Panc1 (cell line): ENCODE data around the gene SLC10A3. TPM values are rescaled to one million over a fixed set of nuclear protein-coding genes. Genes with fewer than 3 reads are reported as not detected.

Experiments
- ATAC-seq: fragments of 200-7000 bp; cut with Tn5 transposase; 2 replicates; pipeline ENCODE4 v1.9.1; 2020; ENCODE audit warnings: mild to moderate bottlenecking, moderate library complexity
- BruUV-seq: library from RNA; stranded (reverse); fragments of 400-500 nt; replicated peaks from 2 replicates; lab custom pipeline; 2021; lab: Mats Ljungman, UMichigan
- CTCF ChIA-PET: fragments of 300-600 bp; sonication (Branson Sonifier 250); formaldehyde crosslinking; loops from one replicate; lab custom pipeline; 2022; ENCODE audit warnings: antibody characterized with exemption; lab: Charles Lee
- POLR2A ChIA-PET: fragments of 300-600 bp; sonication (Branson Sonifier 250); formaldehyde crosslinking; loops from one replicate; lab custom pipeline; 2022; ENCODE audit warnings: antibody characterized with exemption; lab: Charles Lee
- DNase-seq: peaks from one replicate; pipeline ENCODE4 v3.0.0-alpha.2; 2010; ENCODE audit warnings: low read depth, low spot score
- H3K27ac ChIP-seq: 2 replicates; pipeline ENCODE4 v1.5.1; 2011; ENCODE audit warnings: mild to moderate bottlenecking, low read length, inconsistent platforms
- H3K27me3 ChIP-seq: fragments of 200-500 bp; sonication (Bioruptor generic); 2 replicates; pipeline ENCODE4 v1.6.0; 2014; ENCODE audit warnings: low read length, inconsistent platforms; ENCODE audit not compliant: control insufficient read depth, insufficient read depth
- H3K36me3 ChIP-seq: fragments of 200-500 bp; sonication (Bioruptor generic); 2 replicates; pipeline ENCODE4 v1.5.1; 2014; ENCODE audit warnings: inconsistent platforms, mild to moderate bottlenecking, low read length, moderate library complexity; ENCODE audit not compliant: control insufficient read depth, insufficient read depth
- H3K4me1 ChIP-seq: 2 replicates; pipeline ENCODE4 v1.5.1; 2011; ENCODE audit warnings: inconsistent platforms, mild to moderate bottlenecking, low read length, moderate library complexity; ENCODE audit not compliant: control insufficient read depth, insufficient read depth
- H3K4me3 ChIP-seq, 2 experiments: 2 replicates each; pipeline ENCODE4 v1.5.1; 2011 to 2012; ENCODE audit warnings: low read depth in 2 of 2, low read length in 2 of 2, mild to moderate bottlenecking in 2 of 2, inconsistent platforms in 1 of 2, moderate library complexity in 1 of 2
- H3K9me3 ChIP-seq: fragments of 200-500 bp; sonication (Bioruptor generic); 2 replicates; pipeline ENCODE4 v1.5.1; 2014; ENCODE audit warnings: low read depth, mild to moderate bottlenecking, inconsistent platforms, low read length, moderate library complexity; ENCODE audit not compliant: control insufficient read depth, insufficient read depth
- POLR2AphosphoS5 ChIP-seq: IDR thresholded peaks from 2 replicates; pipeline ENCODE4 v1.6.1; 2012; ENCODE audit warnings: mild to moderate bottlenecking, low read depth, low read length, moderate library complexity
- SIN3A ChIP-seq: IDR thresholded peaks from 2 replicates; pipeline ENCODE4 v1.6.1; 2012; ENCODE audit warnings: low read depth, mild to moderate bottlenecking, low read length, moderate library complexity, borderline replicate concordance; ENCODE audit not compliant: insufficient read depth
- TCF7L2 ChIP-seq: IDR thresholded peaks from 2 replicates; pipeline ENCODE4 v1.6.1; 2011; ENCODE audit warnings: mild to moderate bottlenecking, low read depth, low read length, inconsistent platforms
- in situ Hi-C: cut with HindIII; loops from 2 replicates; pipeline ENCODE4 v1.10.0; 2016; ENCODE audit warnings: low sequenced_read_pairs, low pct_unique_long_range_greater_than_20kb
- intact Hi-C: fragments of 100-400 bp; cut with micrococcal nuclease; formaldehyde crosslinking; loops from one replicate; pipeline ENCODE4 v1.10.0; 2022; ENCODE audit not compliant: unreplicated experiment
- total RNA-seq: library from RNA; stranded (reverse); gene quantifications from one replicate; pipeline ENCODE4 v1.2.1, GENCODE V29; 2021; ENCODE audit not compliant: unreplicated experiment
- TF ChIP-seq, protein P1 (sequence below): fragments of 450-650 bp; IDR thresholded peaks from 2 replicates; pipeline ENCODE4 v1.5.1; 2017; ENCODE audit warnings: mild to moderate bottlenecking
- TF ChIP-seq, protein P2 (sequence below), 2 experiments: IDR thresholded peaks; 2 replicates each; pipeline ENCODE4 v1.6.1; 2011 to 2012; ENCODE audit warnings: low read depth in 2 of 2, control low read depth in 1 of 2, low read length in 1 of 2, mild to moderate bottlenecking in 1 of 2, moderate library complexity in 1 of 2; ENCODE audit not compliant: insufficient read depth in 1 of 2

Gene SLC10A3
- total RNA-seq, 1 experiment from 2014 or later = 64.1 TPM

DNA sequence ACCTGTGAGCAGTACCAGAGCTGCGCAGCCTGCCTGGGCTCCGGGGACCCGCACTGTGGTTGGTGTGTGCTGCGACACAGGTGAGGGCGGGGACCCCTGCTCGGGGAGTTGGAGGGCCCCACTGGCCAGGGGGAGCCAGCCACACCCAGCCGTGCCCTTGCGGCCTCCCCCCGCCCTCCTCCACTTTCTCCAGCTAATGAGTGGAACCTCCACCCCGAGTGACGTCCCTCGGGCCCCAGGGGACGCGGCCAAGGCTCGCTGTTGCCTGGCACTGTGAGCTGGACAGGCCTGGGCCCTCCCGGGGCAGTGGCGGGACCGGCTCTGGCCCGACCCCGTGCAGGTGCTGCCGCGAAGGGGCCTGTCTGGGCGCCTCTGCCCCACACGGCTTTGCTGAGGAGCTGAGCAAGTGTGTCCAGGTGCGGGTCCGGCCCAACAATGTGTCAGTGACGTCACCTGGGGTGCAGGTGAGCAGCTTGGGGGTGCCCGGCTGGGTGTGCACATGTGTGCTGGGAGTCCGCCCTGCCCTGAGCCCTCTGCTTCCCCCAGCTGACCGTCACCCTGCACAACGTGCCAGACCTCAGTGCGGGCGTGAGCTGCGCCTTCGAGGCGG, 26.7 kb downstream of the SLC10A3 start:
- no peak for TF ChIP-seq SIN3A
- no peak for TF ChIP-seq TCF7L2
- TF ChIP-seq, protein P1, sequence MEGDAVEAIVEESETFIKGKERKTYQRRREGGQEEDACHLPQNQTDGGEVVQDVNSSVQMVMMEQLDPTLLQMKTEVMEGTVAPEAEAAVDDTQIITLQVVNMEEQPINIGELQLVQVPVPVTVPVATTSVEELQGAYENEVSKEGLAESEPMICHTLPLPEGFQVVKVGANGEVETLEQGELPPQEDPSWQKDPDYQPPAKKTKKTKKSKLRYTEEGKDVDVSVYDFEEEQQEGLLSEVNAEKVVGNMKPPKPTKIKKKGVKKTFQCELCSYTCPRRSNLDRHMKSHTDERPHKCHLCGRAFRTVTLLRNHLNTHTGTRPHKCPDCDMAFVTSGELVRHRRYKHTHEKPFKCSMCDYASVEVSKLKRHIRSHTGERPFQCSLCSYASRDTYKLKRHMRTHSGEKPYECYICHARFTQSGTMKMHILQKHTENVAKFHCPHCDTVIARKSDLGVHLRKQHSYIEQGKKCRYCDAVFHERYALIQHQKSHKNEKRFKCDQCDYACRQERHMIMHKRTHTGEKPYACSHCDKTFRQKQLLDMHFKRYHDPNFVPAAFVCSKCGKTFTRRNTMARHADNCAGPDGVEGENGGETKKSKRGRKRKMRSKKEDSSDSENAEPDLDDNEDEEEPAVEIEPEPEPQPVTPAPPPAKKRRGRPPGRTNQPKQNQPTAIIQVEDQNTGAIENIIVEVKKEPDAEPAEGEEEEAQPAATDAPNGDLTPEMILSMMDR = no peak
- no peak for TF ChIP-seq POLR2AphosphoS5
- TF ChIP-seq, protein P2, sequence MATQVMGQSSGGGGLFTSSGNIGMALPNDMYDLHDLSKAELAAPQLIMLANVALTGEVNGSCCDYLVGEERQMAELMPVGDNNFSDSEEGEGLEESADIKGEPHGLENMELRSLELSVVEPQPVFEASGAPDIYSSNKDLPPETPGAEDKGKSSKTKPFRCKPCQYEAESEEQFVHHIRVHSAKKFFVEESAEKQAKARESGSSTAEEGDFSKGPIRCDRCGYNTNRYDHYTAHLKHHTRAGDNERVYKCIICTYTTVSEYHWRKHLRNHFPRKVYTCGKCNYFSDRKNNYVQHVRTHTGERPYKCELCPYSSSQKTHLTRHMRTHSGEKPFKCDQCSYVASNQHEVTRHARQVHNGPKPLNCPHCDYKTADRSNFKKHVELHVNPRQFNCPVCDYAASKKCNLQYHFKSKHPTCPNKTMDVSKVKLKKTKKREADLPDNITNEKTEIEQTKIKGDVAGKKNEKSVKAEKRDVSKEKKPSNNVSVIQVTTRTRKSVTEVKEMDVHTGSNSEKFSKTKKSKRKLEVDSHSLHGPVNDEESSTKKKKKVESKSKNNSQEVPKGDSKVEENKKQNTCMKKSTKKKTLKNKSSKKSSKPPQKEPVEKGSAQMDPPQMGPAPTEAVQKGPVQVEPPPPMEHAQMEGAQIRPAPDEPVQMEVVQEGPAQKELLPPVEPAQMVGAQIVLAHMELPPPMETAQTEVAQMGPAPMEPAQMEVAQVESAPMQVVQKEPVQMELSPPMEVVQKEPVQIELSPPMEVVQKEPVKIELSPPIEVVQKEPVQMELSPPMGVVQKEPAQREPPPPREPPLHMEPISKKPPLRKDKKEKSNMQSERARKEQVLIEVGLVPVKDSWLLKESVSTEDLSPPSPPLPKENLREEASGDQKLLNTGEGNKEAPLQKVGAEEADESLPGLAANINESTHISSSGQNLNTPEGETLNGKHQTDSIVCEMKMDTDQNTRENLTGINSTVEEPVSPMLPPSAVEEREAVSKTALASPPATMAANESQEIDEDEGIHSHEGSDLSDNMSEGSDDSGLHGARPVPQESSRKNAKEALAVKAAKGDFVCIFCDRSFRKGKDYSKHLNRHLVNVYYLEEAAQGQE (IDR thresholded peaks at IDR 0.05; ENCODE audit: insufficient read depth in 1 of 2, low read depth in 2 of 2, low read length in 1 of 2) = no peak
- POLR2A ChIA-PET = interaction anchor here (0.5 kb wide), 1 partner anchor 34 kb away, joined by 5 read pairs; no protein-coding TSS in a partner anchor

DNA sequence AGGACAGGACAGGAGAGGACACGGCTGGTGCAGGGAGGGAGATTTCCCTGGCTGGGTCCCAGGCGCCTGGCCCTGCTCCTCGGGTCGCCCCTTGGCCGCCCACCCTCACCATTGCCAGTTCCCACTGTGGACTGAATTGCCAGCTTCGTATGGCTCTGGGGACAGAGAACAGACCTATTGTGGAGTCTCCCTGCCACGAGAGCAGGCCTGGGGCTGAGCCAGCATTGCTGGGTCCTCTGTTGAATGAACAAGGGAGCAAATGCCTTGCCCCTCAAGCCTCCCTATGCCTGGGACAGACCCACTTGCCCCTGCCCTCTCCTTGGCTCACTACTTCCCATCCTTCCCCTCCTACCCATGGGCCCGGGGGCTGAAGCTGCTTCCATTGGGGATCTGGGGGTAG, 28.0 kb downstream of the SLC10A3 start:
- H3K4me3 ChIP-seq = no peak overlapping the region
- H3K27ac ChIP-seq = no peak overlapping the region
- no peaks in the 10 kb centered on the region for H3K27me3 ChIP-seq
- DNase-seq (no peak), ATAC-seq (no peak)
- ChIA-PET POLR2A (no interaction called here), CTCF (no interaction called here)
- H3K36me3 ChIP-seq = no peaks in the 10 kb centered on the region
- no TSS peak for BruUV-seq
- no peaks in the 10 kb centered on the region for H3K9me3 ChIP-seq
- TF ChIP-seq, protein P2 (IDR thresholded peaks at IDR 0.05; ENCODE audit: insufficient read depth in 1 of 2, low read depth in 2 of 2, low read length in 1 of 2) = no peak
- TF ChIP-seq SIN3A (no peak), TCF7L2 (no peak), POLR2AphosphoS5 (no peak)
- TF ChIP-seq, protein P1 = no peak
- H3K4me1 ChIP-seq = peaks cover 5% of the 10 kb centered on the region
- in situ Hi-C loops (no loop called here), intact Hi-C loops (no loop called here)

More for the DNA sequence above, 26.7 kb downstream of the SLC10A3 start:
- Histone ChIP-seq H3K9me3 (no peaks in the 10 kb centered on the region), H3K27ac (no peak overlapping the region), H3K27me3 (no peaks in the 10 kb centered on the region), H3K4me1 (peaks cover 5% of the 10 kb centered on the region), H3K36me3 (no peaks in the 10 kb centered on the region), H3K4me3 (no peak overlapping the region)
- BruUV-seq = no TSS peak
- intact Hi-C loops (no loop called here), in situ Hi-C loops (no loop called here)
- DNase-seq = no peak
- ATAC-seq = no peak
- CTCF ChIA-PET = interaction anchor here (0.7 kb wide), 1 partner anchor 37 kb away, joined by 3 read pairs; no protein-coding TSS in a partner anchor
